ENCODE measurements around the gene SUSD1. TPM values are rescaled to one million over a fixed set of nuclear protein-coding genes. Genes with fewer than 3 reads are reported as not detected.

The SUSD1 gene
- total and polyA plus RNA-seq, 2 donors (not counting 3 experiments of a cell fraction or from before 2014, with no cell fraction given): 33.1 to 37.8 TPM

- CTCF ChIA-PET: interaction anchor here (0.8 to 3.0 kb wide), 7 partner anchors 10 to 32 kb away, joined by 3 to 12 read pairs (median 3); no protein-coding TSS in a partner anchor
- intact Hi-C loops (cut with micrococcal nuclease) (loop anchor here (1.0 kb wide), 1 partner anchor 9 kb away; no protein-coding TSS in a partner anchor), dilution Hi-C loops (cut with MboI; ENCODE audit: extremely low pct_ligation_motif_present, low sequenced_read_pairs) (no loop called here)
- Histone ChIP-seq H3K4me3 (replicated peaks in 1 of 3; ENCODE audit: insufficient read depth in 1 of 3, low read depth in 1 of 3, low read length in 3 of 3) (no peak overlapping the region), H3K9ac (replicated peaks; ENCODE audit: extremely low read depth, insufficient read depth, low read length) (no peak overlapping the region), H3K79me2 (ENCODE audit: control insufficient read depth, insufficient read depth, low read length) (no peaks in the 10 kb centered on the region), H3K36me3 (ENCODE audit: control insufficient read depth in 2 of 2, extremely low read depth in 1 of 2, insufficient read depth in 2 of 2, low read length in 2 of 2) (no peaks in the 10 kb centered on the region), H3K4me1 (ENCODE audit: control insufficient read depth, extremely low read depth, insufficient read depth, low read length) (peaks cover 32% of the 10 kb centered on the region), H3K27ac (ENCODE audit: insufficient read depth, low read depth, low read length) (peak overlapping the region; percentile 80), H3K9me3 (replicated peaks; ENCODE audit: control insufficient read depth, insufficient read depth, low read length) (peaks cover 2% of the 10 kb centered on the region), H4K20me1 (replicated peaks; ENCODE audit: control insufficient read depth, extremely low read depth, insufficient read depth, low read length) (no peaks in the 10 kb centered on the region), H2AFZ (ENCODE audit: low read depth, low read length) (no peak overlapping the region), H3K27me3 (ENCODE audit: control insufficient read depth in 2 of 2, insufficient read depth in 2 of 2, low read length in 2 of 2) (no peaks in the 10 kb centered on the region), H3K4me2 (ENCODE audit: insufficient read depth, low read length) (no peak overlapping the region), H3K9me1 (replicated peaks; ENCODE audit: control insufficient read depth, extremely low read depth, insufficient read depth, low read length) (no peaks in the 10 kb centered on the region)
- DNase-seq (ENCODE audit: low read depth, low spot score) (no peak), FAIRE-seq (peak; percentile 26)
- POLR2A ChIA-PET: interaction anchor here (1.8 kb wide), 1 partner anchor 11 kb away, joined by 6 read pairs; no protein-coding TSS in a partner anchor
- no TSS peak for BruUV-seq (replicated peaks)
- TF ChIP-seq POLR2A (IDR thresholded peaks at IDR 0.05; ENCODE audit: low read depth, low read length) (no peak), MYC (IDR thresholded peaks at IDR 0.05; ENCODE audit: low read depth, low read length) (no peak), JUN (IDR thresholded peaks at IDR 0.05; ENCODE audit: borderline replicate concordance, insufficient read depth, insufficient read length, low read depth) (no peak), EZH2 (IDR thresholded peaks at IDR 0.05; ENCODE audit: borderline replicate concordance, low read depth, low read length, severe bottlenecking) (no peak), MAX (IDR thresholded peaks at IDR 0.05; ENCODE audit: insufficient read depth, insufficient read length) (no peak), POLR2AphosphoS5 (IDR thresholded peaks at IDR 0.05; ENCODE audit: insufficient read depth, low read depth, low read length) (no peak), FOS (IDR thresholded peaks at IDR 0.05; ENCODE audit: borderline replicate concordance, insufficient read depth, low read length) (no peak), GATA2 (IDR thresholded peaks at IDR 0.05; ENCODE audit: insufficient read depth, insufficient read length, low read depth, low read length) (no peak)
- TF ChIP-seq, protein P1, sequence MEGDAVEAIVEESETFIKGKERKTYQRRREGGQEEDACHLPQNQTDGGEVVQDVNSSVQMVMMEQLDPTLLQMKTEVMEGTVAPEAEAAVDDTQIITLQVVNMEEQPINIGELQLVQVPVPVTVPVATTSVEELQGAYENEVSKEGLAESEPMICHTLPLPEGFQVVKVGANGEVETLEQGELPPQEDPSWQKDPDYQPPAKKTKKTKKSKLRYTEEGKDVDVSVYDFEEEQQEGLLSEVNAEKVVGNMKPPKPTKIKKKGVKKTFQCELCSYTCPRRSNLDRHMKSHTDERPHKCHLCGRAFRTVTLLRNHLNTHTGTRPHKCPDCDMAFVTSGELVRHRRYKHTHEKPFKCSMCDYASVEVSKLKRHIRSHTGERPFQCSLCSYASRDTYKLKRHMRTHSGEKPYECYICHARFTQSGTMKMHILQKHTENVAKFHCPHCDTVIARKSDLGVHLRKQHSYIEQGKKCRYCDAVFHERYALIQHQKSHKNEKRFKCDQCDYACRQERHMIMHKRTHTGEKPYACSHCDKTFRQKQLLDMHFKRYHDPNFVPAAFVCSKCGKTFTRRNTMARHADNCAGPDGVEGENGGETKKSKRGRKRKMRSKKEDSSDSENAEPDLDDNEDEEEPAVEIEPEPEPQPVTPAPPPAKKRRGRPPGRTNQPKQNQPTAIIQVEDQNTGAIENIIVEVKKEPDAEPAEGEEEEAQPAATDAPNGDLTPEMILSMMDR (IDR thresholded peaks at IDR 0.05; ENCODE audit: extremely low read depth in 1 of 2, insufficient read depth in 1 of 2, low read depth in 1 of 2, low read length in 2 of 2): no peak
Observed at GRCh38 chr9:112049811-112050516, 125.1 kb downstream of the SUSD1 start.

All from endothelial cell of umbilical vein (primary cell).